RWPE2 (cell line): ENCODE results near the gene LRRC8B.

Source experiments
- ATAC-seq: fragments of 200-7000 bp; cut with Tn5 transposase; 3 replicates; pipeline ENCODE4 v1.9.1; 2021; ENCODE audit warnings: low read depth
- DNase-seq: peaks from one replicate; pipeline ENCODE4 v3.0.0-alpha.2; 2020; ENCODE audit warnings: low spot score
- H3K27ac ChIP-seq: fragments of 450-650 bp; 2 replicates; pipeline ENCODE4 v1.5.1; 2017; ENCODE audit warnings: mild to moderate bottlenecking; ENCODE audit not compliant: poor library complexity, severe bottlenecking
- H3K27me3 ChIP-seq: fragments of 250-450 bp; sonication (Bioruptor Pico); 2 replicates; pipeline ENCODE4 v1.5.1; 2021; ENCODE audit warnings: mild to moderate bottlenecking, moderate library complexity; ENCODE audit not compliant: insufficient read depth, poor library complexity, severe bottlenecking
- H3K36me3 ChIP-seq: fragments of 250-450 bp; sonication (Bioruptor Pico); 2 replicates; pipeline ENCODE4 v1.5.1; 2020; ENCODE audit warnings: low read depth, mild to moderate bottlenecking, moderate library complexity
- H3K4me1 ChIP-seq: fragments of 250-450 bp; sonication (Bioruptor Pico); 2 replicates; pipeline ENCODE4 v1.5.1; 2021; ENCODE audit warnings: mild to moderate bottlenecking, moderate library complexity; ENCODE audit not compliant: insufficient read depth, poor library complexity, severe bottlenecking
- H3K4me3 ChIP-seq: fragments of 250-450 bp; sonication (Bioruptor Pico); 2 replicates; pipeline ENCODE4 v1.5.1; 2021; ENCODE audit warnings: mild to moderate bottlenecking, moderate library complexity; ENCODE audit not compliant: severe bottlenecking
- H3K9me3 ChIP-seq: fragments of 250-450 bp; sonication (Bioruptor Pico); 2 replicates; pipeline ENCODE4 v1.5.1; 2021; ENCODE audit warnings: mild to moderate bottlenecking, moderate library complexity; ENCODE audit not compliant: severe bottlenecking
- TF ChIP-seq, protein P1 (sequence below): fragments of 450-650 bp; IDR thresholded peaks from one replicate; pipeline ENCODE4 v1.5.1; 2017; ENCODE audit warnings: mild to moderate bottlenecking, moderate library complexity; ENCODE audit not compliant: poor library complexity, severe bottlenecking

LRRC8B gene

DNA sequence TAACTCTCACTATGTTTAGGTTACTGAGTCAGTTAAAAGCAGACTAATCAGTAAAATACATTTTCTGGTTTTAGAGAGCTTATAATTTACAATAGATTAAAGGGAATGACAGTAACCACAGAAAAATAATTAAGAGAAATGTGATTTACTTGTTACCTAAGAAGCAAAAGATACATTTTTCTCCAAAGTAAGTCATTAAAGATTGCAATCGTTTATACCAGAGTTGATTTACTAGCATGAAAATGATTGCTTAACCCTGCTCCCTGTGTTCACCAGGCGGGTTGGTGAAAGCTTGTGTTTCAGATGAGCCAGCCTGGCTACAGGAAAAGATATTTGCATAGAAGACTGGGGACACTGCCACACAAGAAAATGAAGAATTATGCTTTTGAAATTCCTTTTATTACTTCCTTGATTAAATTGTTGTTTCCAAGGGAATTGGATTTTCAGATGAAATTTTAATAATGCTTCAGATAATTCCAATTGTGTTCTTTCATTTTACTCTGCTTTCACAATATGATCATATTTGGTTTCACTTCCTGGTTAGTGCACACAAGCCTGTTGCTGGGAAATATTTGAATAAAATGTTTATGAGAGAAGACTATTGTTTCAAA lies 27.9 kb downstream of the LRRC8B start:
- ATAC-seq (peak; percentile 58), DNase-seq (no peak)
- H3K27me3 ChIP-seq = no peaks in the 10 kb centered on the region
- peak overlapping the region; percentile 29 for H3K27ac ChIP-seq
- H3K9me3 ChIP-seq = no peaks in the 10 kb centered on the region
- H3K4me3 ChIP-seq = no peak overlapping the region
- H3K36me3 ChIP-seq = no peaks in the 10 kb centered on the region
- TF ChIP-seq, protein P1, sequence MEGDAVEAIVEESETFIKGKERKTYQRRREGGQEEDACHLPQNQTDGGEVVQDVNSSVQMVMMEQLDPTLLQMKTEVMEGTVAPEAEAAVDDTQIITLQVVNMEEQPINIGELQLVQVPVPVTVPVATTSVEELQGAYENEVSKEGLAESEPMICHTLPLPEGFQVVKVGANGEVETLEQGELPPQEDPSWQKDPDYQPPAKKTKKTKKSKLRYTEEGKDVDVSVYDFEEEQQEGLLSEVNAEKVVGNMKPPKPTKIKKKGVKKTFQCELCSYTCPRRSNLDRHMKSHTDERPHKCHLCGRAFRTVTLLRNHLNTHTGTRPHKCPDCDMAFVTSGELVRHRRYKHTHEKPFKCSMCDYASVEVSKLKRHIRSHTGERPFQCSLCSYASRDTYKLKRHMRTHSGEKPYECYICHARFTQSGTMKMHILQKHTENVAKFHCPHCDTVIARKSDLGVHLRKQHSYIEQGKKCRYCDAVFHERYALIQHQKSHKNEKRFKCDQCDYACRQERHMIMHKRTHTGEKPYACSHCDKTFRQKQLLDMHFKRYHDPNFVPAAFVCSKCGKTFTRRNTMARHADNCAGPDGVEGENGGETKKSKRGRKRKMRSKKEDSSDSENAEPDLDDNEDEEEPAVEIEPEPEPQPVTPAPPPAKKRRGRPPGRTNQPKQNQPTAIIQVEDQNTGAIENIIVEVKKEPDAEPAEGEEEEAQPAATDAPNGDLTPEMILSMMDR = no peak
- peaks cover 28% of the 10 kb centered on the region for H3K4me1 ChIP-seq

DNA sequence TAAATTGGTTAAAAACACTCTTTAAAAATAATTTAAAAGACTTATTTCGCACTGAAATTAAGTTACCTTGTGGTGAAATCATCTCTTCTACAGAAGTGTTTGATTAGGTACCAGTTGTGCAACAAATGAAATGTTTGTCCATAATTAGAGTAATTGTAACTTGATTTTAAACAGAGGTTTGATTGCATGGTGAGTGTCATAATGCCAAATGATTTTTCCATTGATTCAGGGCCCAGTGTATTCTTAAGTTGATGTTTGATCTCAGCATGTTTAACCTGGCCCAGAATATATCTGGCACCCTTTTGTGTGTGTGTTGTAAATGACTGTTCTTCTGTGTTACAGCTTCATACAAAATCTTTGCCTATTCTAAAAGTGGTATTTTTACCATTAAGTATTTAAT lies 28.5 kb downstream of the LRRC8B start:
- TF ChIP-seq, protein P1 = no peak
- Histone ChIP-seq H3K4me3 (no peak overlapping the region), H3K4me1 (peaks cover 24% of the 10 kb centered on the region), H3K36me3 (no peaks in the 10 kb centered on the region), H3K27me3 (no peaks in the 10 kb centered on the region), H3K9me3 (no peaks in the 10 kb centered on the region), H3K27ac (peak overlapping the region; percentile 29)
- DNase-seq (no peak), ATAC-seq (no peak)

DNA sequence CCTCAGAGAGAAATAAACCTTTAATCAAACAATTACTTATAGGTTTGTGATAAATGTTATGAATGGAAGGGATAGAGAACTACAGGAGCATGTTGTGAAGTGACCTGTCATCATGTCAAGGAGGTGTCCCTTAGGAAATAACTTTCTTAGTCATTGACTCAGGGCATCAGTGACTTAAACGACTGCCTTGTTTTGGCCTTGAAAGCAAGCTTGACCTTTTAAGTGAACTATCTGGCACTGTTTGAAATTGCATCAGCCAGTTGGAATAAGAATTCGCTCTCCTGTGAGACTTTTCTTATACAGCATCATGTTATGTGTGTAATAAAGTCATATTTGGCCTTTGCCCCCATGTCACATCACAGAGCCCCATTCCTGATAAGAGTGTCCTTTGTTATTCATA lies 30.9 kb downstream of the LRRC8B start:
- ATAC-seq (no peak), DNase-seq (no peak)
- no peak overlapping the region for H3K27ac ChIP-seq
- H3K4me3 ChIP-seq = no peak overlapping the region
- no peaks in the 10 kb centered on the region for H3K9me3 ChIP-seq
- TF ChIP-seq, protein P1 = no peak
- no peaks in the 10 kb centered on the region for H3K27me3 ChIP-seq
- peaks cover 14% of the 10 kb centered on the region for H3K4me1 ChIP-seq
- H3K36me3 ChIP-seq = no peaks in the 10 kb centered on the region

DNA sequence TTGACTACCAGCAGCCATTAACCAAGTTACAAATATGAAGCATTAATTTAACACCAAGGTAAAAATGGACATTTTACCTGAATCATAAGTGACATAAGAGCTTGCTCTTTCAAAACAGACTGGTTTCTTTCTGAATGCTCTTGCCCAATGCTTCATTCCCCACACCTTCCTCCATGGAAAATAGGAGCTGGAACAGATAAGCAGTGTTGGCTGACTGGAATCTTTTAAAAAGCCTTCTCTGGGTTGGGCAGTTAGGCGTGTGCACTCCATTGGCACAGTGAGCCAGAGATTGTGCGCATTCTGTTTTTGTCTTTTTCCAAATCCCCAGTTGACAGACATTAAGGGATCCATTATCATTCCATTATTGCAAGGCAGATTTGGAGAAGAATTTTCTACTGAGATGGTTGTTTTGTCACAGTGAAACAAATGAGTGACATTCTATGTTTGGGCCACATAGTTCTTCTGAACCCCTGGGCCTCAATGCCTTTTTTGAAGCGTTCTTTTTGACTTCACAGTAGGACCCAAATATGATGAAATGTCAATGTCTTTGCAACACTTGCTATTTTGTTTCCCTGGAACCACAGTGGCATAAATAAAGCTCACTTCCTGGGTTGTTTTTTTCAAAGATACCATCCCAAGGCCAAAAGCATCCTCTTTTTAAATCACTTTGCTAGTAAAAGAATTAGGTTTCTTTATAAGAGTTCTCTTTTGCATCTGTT lies 32.3 kb downstream of the LRRC8B start:
- Histone ChIP-seq H3K4me3 (no peak overlapping the region), H3K9me3 (no peaks in the 10 kb centered on the region), H3K27ac (no peak overlapping the region), H3K36me3 (no peaks in the 10 kb centered on the region), H3K4me1 (peaks cover 14% of the 10 kb centered on the region), H3K27me3 (no peaks in the 10 kb centered on the region)
- ATAC-seq (no peak), DNase-seq (no peak)
- TF ChIP-seq, protein P1 = no peak

GRCh38 chr1:89557445-89557825 lies 32.8 kb downstream of the LRRC8B start:
- ATAC-seq (no peak), DNase-seq (no peak)
- H3K4me1 ChIP-seq = peaks cover 8% of the 10 kb centered on the region
- TF ChIP-seq, protein P1 = no peak
- H3K4me3 ChIP-seq = no peak overlapping the region
- H3K27me3 ChIP-seq = no peaks in the 10 kb centered on the region
- no peak overlapping the region for H3K27ac ChIP-seq
- H3K36me3 ChIP-seq = no peaks in the 10 kb centered on the region
- no peaks in the 10 kb centered on the region for H3K9me3 ChIP-seq
